ENCODE data around the gene MEN1.

DNA sequence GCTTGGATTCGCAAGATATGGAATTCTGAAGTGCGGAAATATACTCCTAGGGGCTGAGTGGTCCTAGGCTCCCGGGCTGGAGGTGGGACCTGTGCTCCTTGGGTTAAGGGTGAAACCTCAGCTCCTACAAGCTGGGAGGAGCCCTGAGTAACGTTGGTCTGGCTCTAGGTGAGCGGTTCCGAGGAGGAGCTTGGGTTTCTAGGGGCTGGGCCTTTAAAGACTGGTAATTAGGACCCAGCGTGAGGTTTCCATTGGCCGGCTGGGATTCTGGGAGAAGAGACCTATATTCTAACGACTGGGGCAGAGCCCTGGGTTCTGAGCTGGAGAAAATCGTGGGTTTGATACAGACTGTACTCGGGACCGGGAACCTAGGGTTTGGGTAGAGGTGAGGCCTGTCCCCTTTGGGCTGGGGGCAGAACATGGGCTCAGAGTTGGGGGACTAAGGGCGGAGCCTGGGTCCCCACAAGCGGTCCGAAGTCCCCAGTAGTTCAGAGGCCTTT, 6.5 kb downstream of the MEN1 start:
- TF ChIP-seq TAF1 (IDR thresholded peaks at IDR 0.05; ENCODE audit: low read depth, low read length) (no peak), POLR2A (IDR thresholded peaks at IDR 0.05; ENCODE audit: low read depth, low read length) (no peak), POLR2AphosphoS5 (IDR thresholded peaks at IDR 0.05; ENCODE audit: low read depth, low read length) (no peak), SPI1 (IDR thresholded peaks at IDR 0.05; ENCODE audit: low read depth, low read length) (no peak)
